GM12891 (cell line): Measurements from ENCODE around the gene PHYH.

Experiments
- POLR2AphosphoS5 ChIP-seq: IDR thresholded peaks from 2 replicates; pipeline ENCODE4 v1.6.1; 2011; ENCODE audit warnings: low read depth, low read length, control low read depth
- TAF1 ChIP-seq: IDR thresholded peaks from 2 replicates; pipeline ENCODE4 v1.6.1; 2011; ENCODE audit warnings: low read depth, low read length, control low read depth

- TF ChIP-seq TAF1 (no peak), POLR2AphosphoS5 (no peak)
Observed at GRCh38 chr10:13315361-13315760, 15.5 kb upstream of the PHYH start.
